Spleen (tissue), 7 donors: ENCODE data around the gene NR1I2.

Experiments
- CTCF ChIP-seq, 11 experiments: fragments of 200-600 bp in 7 of 11; fragments of 450-650 bp in 4 of 11; sonication (generic) in 4 of 11; IDR thresholded peaks in 8 of 11; conservative IDR thresholded peaks in 3 of 11; 1 replicate in 7 of 11; 2 replicates in 4 of 11; pipeline versions ENCODE4 v1.4.0 to v1.8.0; 2016 to 2021; ENCODE audit warnings: antibody characterized with exemption in 11 of 11, inconsistent platforms in 4 of 11, mild to moderate bottlenecking in 1 of 11
- POLR2AphosphoS5 ChIP-seq, 3 donors: sonication (generic); formaldehyde crosslinking; IDR thresholded peaks; one replicate each; pipeline ENCODE4 v1.5.1; 2017; ENCODE audit warnings: antibody characterized with exemption in 3 of 3
- donor health status: DM: no; HTN: no; CAD: no; lungs with moderate emphysema.
- donor health status: DM: no; HTN: no; CAD: no.
- donor health status: DM: no; HTN: no; CAD: no.

GRCh38 chr3:119783883-119784282, 2.0 kb downstream of the NR1I2 start:
- TF ChIP-seq POLR2AphosphoS5 (IDR thresholded peaks at IDR 0.05) (no peak), CTCF (IDR thresholded peaks at IDR 0.05 in 8 of 11, conservative IDR thresholded peaks at IDR 0.05 in 3 of 11) (no peak)
